T-helper 22 cell (primary cell): ENCODE data around the gene RSPH1.
A peak's percentile ranks its signal among the peaks of the same experiment; 100 is the strongest.

Experiments
- DNase-seq: peaks from one replicate; pipeline ENCODE4 v3.0.0-alpha.2; 2020; ENCODE audit warnings: low read depth

RSPH1 gene

DNA sequence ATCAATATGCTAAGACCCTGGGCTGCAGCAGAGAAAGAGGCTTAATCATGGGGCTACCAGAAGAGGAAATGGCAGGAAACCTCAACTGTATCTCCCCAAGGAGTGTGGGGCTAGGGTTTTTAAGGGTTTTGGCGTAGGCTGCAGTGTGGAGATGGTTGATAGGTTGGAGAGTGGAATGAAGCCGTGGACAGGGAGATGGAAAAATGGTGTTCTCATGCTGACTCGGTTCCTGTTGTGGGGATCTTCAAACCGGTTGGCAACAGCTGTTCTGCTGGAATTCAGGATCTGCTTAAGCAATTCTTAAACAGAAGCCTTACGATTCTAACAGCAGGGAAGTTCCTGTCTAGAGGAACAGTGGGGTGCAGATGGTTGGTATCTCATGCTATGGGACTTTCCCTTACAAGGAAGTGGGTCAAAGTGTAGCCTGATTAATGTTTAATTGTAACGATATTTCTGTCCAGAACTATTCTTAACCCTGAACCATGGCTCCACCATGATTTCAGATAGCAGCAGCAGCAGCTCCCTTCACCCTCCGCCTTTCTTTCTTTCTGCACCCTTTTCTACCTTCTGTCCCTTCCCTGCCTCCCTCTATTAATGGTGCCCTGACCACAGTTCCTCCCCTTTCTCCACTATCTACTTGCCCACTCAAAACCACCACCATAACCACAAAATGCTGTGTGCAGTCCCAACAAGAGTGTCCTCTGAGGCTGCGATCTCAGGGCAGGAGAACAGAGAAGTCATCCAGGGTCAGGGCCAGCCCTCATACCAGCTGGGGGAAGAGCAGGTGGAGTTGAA, 30.8 kb downstream of the RSPH1 start:
- DNase-seq: no peak

DNA sequence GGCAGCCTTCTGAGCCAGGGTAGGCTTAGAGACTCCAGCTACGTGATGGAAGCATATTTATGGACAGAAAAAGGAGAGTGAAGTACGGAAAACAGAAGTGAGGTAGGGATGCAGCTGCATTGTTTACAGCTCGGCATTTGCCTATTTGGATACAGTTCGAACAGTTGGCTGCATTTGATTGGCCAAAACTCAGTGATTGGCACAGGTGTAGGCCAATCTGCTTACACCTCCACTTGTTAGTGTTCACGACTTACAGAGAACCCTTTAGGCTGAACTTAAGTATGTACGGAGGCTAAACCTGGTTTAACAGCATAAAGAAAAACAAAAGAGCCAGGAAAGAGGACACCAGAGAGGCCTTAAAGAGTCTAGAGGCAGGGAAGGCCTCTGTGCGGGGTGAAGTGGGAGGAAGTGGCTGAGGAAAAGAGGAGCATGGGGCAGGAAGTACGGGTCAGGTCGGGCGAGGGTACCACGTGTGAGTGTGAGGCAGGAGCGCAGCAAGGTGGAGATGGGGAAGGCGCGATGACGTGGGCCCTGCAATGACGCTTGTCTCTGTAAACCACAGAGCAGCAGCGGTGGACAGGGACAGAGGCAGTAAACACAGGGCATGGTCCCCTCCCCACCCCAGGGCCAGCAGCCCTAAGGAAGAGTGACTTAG, 32.0 kb downstream of the RSPH1 start:
- DNase-seq: peak; percentile 69

DNA sequence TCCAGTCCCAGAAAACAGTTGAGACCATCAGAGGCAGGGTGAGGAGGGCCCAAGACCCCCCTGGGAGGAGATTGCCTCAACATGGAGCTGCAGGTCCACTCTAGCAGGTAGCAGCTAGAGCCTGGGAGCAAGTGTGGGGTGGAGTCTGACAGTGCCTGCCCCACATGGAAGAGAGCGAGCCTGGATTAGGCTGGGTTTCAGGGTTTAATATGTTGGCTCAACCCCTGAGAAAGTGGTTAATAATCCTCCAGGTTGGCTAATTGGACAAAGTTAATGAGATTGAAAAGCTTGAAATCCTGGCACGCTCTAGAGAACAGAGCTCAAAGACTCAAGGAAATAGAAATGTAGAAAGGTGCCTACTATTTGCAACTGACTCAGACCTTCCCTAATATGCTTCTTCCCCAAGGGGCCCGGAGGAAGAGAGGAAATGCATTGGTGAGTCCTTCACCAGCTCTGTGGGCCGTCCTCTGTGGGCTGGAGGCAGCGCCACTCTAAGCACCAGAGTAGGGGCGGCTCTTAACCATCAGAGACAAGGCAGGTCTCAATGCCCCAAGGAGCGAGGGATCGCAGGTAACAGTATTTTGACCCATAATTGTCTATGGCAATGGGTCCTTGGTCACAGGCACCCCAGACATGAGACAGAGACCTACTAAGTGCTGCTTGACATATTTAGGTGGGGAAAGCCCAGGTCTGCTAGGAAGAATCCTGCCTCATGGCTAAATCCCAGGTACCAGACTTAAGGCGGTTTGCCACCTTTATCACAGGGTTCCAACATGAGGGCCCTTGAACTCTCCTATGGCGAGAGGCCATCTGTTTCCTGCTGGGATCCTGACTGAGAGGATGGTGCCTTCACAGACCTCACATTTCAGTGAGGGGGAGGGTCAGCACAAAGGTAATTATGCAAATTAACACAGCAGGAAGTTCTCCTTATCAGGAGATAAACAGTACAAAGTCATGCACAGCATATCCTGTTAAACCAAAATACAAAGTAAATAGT, 33.8 kb downstream of the RSPH1 start:
- no peak for DNase-seq

DNA sequence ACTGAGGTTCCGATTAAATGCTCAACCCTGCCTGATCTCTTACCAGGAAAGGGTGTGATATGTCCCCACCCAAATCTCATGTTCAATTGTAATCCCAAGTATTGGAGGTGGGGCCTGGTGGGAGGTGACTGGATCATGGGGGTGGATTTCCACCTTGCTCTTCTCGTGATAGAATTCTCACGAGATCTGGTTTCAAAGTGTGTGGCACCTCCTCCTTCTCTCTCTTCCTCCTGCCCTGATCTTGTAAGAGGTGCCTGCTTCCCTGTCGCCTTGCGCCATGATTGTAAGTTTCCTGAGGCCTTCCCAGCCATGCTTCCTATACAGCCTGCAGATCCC, 34.9 kb downstream of the RSPH1 start:
- DNase-seq: no peak

DNA sequence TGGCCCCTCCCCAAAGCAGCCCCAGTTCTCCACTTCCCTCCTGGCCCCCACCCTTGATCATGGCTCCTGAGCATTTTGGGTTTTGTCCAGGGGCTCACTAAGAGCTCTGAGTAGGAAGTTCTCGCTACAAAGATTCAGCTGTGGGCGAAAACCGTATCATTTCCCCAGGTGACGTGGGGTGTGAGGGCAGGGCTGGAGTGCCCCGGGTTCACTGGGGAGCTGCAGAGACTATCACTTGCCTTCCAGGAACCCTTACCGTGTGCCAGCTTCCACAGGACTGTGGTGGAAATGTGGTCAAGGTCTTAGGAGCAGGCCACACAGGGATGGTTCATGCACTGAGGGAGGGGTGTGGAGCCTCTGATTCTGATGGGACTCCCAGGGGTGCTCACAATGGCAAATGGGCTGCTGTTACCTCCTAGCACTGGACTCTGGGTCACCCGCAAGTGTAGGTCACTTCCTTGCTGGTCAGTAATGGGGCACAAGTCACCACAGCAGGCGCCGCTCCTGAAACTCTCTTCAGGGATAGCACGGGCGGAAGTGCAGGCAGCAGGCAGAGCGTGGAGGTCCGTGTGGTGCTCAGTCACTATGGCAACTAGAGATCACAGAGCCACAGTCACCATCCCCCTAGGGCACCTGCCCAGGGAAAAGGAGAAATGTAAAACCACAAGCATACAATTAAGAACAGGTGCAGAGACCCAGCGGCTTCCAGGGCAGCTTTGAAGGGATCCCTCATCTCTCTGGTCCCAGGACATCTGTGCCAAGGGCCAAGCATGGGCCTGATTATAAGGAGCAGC, 35.4 kb downstream of the RSPH1 start:
- peak; percentile 28 for DNase-seq

DNA sequence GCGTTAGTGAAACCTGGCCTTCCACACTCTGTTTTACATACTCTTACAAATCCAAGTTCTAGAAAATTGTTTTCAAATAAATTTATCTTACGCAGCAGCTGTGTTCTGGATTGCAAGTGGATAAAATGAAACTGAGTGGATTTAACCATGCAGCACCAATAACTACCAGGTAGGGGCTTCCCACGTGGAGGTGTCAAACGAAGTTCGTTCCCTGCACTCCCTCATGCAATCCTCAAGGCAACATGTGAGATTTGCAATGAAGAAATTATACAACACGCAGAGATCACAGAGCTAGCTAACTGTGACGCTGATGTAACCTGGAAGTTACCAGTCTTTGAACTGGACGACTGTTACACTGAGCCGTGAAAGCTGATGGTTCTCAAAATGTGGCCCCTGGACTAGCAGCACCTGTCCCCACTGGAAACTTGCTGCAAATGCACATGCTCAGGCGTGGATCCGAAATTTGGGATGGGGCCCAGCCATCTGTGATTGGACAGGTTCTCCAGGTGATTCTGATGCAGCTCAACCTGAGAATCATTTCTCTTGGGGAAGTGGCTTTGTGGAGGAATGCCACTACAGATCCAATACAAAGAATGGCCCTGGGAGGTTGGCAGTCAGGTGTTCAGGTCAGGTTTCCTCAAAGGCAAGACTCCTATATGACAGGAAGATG, 36.3 kb downstream of the RSPH1 start:
- no peak for DNase-seq

DNA sequence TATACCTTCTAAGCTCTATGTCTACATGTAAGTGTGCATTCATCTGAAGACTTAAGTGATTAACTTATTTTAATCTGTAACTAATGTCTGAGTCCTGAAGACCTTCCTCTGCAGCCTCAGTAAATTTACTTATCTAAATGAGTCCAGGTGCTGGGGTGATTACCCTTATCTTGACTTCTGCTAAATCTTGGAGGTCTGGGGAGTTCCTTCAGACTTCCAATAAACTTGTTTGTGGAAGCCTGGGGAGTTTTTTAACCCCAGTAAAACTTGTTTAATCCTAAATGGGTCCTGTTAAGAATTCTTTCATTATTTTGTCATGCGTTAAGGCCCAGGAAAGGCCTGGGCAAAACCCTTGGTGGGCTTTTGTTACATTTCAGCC, 37.0 kb downstream of the RSPH1 start:
- no peak for DNase-seq

DNA sequence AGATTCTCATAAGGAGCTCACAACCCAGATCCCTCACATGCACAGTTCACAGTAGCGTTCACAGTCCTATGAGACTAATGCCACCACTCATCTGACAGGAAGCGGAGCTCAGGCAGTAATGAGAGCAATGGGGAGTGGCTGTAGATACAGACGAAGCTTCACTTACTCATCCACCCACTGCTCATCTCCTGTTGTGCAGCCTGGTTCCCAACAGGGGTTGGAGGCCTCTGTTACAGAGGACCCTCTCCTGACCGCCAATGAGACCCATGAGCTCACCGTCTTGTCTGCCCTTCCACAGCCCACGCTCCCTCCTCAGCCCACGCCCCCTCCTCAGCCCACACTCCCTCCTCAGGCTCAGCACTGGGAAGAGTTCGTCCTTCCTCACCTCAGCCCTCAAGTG, 39.6 kb downstream of the RSPH1 start:
- DNase-seq: no peak

DNA sequence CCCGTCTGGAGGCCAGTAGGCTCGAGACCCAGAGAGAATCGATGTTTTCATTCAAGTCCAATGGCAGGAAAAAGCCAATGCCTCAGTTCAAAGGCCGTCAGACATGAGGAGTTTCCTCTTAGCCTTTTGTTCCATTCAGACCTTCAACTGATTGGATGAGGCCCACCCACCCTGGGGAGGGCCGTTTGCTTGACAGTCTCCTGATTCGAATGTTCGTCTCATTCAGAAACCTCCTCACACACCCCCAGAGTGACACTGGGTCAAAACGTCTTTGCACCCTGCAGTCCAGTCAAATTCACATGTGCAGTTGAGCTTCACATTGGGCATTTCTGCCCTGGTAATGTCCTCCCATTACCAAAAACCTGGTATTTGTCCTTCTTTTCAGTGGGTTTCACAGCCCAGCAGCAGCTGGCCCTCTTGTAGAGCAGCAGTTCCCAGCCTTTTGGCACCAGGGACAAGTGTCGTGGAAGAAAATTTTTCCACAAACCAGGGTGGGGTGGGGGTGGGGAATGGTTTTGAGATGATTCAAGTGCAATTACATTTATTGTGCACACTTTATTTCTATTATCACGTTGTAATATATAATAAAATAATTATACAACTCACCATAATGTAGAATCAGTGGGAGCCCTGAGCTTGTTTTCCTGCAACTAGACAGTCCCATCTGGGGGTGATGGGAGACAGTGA, 40.1 kb downstream of the RSPH1 start:
- DNase-seq: no peak

DNA sequence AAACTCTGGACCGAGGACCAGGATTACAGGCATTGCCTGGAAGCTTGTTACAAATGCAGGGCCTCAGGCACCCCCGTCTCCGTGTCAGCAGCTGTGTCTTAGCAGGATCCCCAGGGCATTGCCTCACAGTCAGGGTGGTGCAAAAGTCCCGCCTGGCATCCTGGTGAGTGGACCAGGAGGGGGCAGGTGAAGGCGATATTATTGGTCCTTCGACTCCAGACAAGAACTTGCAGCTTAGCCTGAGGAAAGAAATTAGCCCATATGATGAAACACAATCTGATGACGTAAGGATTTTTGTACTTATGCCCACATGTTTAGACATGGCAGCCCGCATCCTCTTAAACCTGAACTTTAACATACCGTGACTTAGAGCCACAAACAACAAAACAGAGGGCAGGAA, 40.8 kb downstream of the RSPH1 start:
- no peak for DNase-seq

DNA sequence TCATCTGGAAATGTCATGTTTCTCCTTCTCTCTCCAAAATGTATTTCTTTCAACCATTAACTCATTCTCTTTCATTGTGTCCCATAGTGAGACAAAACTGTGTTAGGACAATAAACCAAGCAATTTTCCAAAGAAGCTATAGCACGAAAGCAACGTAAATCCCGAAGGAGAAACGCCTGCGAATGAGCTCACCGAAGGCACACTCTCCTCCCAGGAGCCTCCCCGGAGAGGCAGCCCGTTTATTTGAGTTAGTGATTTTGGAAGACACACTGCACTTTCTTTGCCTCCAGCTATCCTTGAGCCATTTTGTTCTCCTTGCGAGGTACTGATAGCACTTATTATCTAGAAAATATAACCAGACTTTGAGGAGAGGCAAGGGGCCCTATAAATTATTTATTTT, 41.2 kb downstream of the RSPH1 start:
- DNase-seq: no peak

DNA sequence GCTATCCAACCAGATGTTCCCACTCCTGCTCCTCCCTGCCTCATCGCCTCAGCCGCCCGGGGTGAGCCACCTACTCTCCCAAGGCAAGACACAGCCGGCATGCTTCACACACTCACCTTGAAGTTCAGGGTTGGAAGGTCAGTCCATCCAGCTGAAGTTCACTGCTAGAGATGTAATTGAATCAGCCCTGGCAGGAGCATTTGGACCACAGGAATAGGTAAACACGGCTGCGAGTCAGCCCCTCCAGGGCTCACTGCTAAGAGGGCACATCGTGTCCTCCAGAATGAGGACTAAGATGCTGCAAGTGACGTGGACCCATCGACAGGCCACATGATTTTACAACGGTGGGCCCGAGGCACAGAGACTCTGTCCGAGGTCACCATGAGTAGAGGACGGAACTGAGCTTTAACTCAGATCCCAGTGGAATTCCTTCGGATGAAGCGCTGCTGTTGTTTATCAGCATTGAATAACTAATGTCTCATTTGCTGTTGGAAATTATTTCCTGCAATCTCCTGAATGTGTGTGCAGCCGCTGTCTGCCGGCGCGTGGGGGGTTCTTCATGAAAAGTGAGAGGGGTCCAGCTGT, 41.9 kb downstream of the RSPH1 start:
- no peak for DNase-seq

DNA sequence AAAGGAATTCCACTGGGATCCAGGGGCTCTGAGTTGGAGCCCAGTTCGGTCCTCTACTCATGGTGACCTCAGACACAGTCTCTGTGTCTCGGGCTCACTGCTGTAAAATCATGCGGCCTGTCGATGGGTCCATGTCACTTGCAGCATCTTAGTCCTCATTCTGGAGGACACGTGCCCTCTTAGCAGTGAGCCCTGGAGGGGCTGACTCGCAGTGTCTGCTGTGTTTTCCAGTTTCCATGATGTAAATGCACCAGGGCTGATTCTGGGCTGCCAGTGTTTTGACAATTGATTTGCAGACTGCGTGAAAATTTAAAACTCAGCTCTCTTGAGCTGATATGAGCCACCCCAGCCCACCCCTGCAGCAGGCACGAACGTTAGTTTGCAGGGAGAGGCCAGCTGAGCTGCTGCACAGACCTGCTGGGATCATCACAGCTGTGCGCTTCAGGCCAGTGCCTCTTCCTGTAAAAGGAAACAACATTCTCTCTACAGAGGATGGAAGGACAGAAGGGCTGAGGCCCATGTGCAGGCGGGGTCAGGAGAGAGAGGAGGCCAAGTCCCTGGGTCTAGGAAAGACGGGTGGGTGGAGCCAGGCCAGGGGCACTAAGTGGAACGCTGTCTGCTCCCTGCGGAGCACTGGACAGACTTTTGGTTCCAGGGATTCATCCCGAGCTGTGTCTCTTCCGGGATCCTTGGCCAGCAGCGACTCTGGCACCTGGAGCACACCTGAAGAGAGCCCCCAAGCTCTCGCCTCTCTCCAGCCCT, 42.6 kb downstream of the RSPH1 start:
- no peak for DNase-seq

DNA sequence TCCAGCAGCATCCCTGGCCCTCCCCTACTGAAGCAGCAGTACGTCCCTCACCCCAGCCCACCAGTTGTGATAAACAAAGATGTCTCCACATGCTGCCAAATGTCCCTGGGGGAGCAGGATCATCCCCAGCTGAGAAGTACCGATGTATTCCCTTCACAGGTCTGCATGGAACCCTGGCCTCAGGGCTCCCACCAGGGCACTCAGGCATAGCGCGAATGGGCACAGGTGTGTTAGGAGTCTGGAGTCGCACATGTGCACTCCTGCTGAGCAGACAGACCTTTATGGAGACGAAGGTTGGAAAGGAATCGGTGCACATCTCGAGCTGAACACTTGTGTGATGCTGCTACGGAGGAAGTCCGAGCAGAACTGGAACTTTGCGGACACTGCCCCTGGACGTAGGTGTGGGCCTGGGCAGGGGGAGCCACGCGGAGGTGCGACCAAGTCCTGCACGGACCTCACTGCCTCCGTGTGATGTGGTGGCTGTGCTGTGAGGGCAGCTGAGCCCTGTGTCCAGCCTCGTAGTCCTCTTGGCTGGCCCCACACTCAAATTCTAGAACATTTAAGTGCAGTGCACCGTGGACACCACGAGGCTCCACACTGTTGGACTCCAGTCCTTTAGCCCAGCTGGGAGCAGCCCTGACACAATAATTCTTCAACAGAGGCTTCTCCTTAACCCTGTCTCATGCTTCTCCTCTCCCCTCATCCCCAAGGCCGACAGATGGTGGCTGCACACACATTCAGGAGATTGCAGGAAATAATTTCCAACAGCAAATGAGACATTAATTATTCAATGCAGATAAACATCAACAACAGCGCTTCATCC, 43.4 kb downstream of the RSPH1 start:
- DNase-seq: no peak

DNA sequence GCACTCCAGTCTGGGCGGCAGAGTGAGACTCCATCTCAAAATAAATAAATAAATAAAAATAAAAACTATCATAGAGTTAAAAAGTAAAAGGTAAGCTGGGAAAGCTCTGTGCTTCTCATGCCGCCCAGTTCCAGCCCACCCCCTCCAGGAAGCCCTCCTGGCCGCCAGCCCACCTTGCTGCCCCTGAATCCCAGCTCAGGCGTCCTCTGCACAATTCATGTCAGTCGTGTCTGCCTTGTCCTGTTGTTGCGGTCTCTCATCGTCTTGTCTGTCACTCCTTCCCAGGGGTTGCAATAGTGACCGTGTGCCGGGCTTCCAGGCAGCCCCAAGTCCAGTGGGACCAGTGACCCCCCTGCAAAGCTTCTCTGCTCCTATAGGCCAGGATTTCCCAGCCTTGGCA, 44.1 kb downstream of the RSPH1 start:
- DNase-seq: no peak

DNA sequence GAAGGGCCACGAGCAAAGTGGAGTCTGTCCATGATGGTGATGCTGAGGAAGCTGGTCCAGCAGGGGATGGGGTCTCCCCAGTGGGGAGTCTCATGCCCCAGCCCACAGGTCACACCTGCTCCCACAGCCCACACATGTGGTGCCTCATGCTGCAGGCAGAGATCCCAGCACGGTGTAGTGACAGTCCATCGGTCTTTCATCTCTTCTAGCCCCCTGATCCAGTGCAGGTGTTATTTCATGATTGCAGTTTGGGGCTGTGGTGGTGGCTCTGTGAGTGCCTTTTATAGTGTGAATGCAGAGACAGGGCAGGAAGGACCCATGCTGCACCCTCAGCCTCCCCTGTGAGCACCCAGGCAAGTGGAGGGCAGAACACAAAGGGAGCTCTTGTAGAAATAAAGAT, 47.3 kb downstream of the RSPH1 start:
- no peak for DNase-seq

DNA sequence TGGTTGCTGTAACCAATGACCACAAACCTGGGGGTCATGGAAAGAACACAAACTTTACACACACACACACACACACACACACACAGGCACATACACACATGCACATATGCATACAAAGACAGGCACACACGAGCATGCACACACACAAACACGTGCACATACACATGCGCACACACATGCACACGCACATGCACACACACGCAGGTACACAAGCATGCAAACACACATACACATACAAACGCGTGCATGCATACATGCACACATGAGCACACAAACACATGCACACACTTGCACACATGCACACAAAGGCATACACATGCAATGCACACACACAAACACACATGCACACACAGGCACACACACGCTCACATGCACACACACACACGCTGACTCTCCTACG, 48.3 kb downstream of the RSPH1 start:
- no peak for DNase-seq

DNA sequence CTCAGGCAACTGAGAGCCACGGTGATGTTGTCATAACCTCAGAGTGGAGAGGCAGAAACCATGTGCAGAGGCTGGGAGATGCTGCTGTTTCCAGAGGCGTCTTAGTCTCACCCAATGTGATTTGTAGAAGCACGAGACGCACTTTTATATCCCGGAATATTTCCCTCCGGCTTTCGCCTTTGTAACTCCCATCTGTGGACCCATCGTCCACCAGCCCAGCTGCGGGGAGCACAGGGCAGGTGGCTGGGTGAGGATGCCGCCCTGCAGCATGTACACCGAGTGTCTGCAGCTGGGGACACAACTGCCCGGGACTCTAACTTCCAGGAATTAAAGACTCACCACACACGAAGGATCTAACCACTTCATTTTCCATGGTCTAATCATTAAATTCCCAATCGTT, 48.8 kb downstream of the RSPH1 start:
- no peak for DNase-seq

DNA sequence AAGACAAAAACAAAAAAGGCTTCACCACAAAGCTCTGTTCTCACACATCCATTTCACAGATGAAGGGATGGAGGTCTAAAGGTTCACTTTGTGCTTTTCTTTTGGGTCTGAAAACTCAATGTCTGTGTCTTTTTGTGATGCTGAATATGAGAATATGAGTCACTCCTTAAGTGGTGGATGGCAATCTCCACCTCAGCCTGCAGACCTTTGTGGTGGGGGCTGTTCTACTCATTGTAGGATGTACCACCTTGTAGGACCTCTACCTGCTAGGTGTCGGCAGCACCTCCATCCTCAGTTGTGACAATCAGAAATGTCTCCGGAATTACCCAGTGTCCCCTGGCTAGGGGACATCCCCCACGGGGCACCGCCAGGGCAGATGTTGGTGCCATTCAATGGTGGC, 49.5 kb downstream of the RSPH1 start:
- no peak for DNase-seq
